PC-3 (cell line): ENCODE measurements around the gene DIAPH1.

Experiments
- CTCF ChIP-seq: fragments of 300-600 bp; sonication (generic); conservative IDR thresholded peaks from 2 replicates; pipeline ENCODE4 v1.5.1; 2017; ENCODE audit warnings: antibody characterized with exemption, low read depth, mild to moderate bottlenecking, low read length
- EZH2 ChIP-seq: fragments of 300-600 bp; sonication (generic); IDR thresholded peaks from one replicate; pipeline ENCODE4 v1.6.1; 2017; ENCODE audit warnings: antibody characterized with exemption, mild to moderate bottlenecking, low read length; ENCODE audit not compliant: unreplicated experiment
- EZH2phosphoT487 ChIP-seq: fragments of 300-600 bp; sonication (generic); IDR thresholded peaks from 2 replicates; pipeline ENCODE4 v1.6.1; 2018; ENCODE audit warnings: mild to moderate bottlenecking, antibody characterized with exemption, low read length, borderline replicate concordance

GRCh38 chr5:141476132-141476911, 142.5 kb downstream of the DIAPH1 start:
- TF ChIP-seq EZH2 (no peak), CTCF (no peak), EZH2phosphoT487 (no peak)
